ENCODE data around the gene RCHY1.
"Not testable (repeated sequence)": the region's sequence is repeated elsewhere in the genome, so short reads cannot be mapped to it uniquely, and the experiment has no call there.

Gene RCHY1

DNA sequence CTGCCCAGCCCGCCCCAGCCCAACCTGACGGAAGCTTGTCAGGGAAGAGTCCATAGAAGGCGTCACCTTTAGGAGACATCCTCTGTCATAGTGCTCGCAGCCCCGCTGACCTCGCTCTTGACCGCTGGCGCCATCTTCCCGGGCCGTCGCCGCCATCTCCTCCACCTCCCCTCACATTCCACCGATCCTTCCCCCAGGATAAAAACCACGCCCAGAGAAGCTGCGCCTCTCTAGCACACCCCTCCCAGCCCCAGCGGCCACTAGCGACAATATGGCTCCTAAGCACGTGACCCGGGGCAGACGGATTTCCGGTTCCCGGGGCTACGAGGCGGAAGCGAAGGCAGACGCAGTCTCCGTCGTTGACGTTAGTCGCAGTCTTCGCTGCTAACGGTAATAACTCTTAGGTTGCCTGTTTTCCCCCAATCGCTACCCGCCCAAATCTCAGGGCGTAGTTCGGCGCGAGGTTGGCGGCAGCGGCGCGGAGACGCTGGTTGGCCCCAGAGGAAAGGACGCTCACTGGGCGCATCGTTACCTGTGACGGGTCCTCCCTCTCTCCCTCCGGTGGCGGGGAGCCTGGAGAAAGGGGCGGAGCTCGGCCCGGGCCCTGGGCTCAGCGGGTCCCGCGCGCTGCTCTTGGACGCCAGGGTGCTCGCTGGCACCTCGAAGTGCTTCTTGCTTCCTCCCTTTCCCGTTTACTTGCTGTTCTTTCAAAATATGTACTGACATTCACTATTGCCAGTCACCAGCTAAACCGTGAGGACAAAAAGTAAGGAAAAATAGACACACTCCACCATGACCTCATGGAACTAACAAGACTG, at the start of gene RCHY1, which contains the start of gene THAP6:
Gene RCHY1, minus strand, starts transcription at position 273 of the 818 bp plus-strand sequence. Its CDS starts 117 bp downstream, at position 156.
Gene THAP6, plus strand, starts transcription at position 343 of the 818 bp plus-strand sequence. CDS start 980 bp downstream, outside the sequence.
- DNase-seq = peak; percentile 75 to 98 (median 93)

DNA sequence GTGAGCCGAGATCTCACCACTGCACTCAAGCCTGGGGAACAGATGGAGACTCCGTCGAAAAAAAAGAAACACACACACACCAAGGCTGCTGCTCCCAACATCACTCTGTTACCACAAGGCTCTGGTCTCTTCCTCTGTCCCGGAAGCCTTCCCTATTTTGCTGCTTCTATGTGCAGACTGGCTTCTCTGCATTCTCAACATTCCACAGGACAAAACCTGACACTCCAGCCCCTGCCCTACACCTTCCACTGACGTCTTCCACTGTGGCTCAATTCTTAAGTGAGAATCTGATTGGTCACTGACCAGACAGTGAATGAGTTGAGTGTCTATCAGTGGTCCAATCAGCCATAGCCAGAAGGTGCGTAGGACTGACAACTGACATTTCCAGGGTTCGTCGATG, 47.6 kb upstream of the RCHY1 start:
- no peak for DNase-seq

DNA sequence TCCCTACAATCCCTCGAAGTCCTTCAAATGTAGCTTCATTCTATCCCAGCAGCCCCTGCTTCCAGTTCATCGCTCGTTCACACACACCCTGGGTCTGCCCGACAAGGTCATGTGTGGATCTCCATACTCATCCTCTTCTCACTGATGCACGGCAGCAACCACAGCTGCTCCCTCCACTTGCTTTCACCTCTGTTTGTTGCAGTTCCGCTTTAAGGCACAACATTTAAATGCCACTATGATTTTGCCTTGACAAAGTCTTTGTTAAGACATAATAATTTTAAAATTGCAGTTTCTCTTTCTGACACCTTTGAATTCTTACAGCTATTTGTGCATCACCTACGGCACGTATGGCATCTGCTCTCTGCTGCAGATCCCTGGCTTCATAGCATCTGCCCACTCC, 43.5 kb upstream of the RCHY1 start:
- no peak for DNase-seq

DNA sequence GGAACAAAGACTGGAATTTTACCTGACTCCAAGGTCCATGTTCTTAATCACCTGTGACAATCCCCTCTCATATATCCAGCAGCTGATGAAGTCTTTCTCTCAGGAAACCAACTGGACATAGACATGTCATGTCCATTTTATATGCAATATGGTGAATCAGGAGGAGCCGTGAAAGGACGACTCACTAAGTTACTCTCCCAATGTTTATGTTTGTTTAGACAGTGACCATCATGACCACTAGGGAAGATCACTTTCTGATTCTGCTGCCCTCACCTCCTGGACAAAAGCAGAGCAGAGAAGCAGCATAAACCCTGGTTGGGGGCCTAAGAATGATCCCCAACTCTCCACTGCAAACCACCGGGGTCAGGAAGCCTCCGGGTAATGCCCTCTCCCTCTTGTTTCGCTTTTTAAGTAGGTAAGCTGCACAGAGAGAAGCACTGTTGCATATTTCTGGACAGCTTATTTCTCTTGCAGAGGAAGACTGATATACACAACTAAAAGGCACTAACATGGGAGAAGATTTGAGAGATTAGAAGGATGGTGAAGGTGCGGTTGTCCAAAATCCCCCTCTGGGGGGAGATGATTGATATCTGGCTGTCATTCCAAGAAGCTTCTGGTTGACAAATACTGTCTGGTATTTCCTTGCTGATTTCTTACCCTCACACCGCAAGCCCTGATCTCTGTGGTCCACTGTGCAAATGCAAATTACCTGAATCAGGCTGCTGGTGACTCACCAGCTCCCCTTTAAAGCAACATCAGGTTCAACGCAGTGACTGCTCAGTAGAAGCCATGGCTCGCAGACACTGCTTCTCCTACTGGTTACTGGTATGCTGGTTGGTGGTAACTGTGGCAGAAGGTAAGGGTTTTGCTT, 41.3 kb upstream of the RCHY1 start, which contains the start of gene ODAPH:
Gene ODAPH, plus strand, starts transcription at position 773 of the 871 bp plus-strand sequence. Its CDS starts 17 bp downstream, at position 790.
- no peak for DNase-seq

DNA sequence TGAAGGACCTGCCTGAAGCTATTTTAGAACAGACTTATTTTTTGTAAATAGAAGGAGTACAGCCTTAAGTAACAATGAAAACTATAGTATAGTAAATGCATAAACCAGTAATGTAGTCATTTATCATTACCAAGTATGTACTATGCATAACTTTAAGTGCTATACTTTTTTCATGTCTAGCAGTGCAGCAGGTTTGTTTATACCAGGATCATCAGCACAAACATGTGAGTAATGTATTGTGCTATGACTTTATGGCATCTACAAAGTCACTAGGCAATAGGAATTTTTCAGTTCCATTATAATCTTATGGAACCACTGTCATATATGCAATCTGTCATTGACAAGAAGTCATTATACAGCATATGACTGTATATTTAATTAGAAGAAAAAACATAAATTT, 38.2 kb upstream of the RCHY1 start:
- DNase-seq = no peak

DNA sequence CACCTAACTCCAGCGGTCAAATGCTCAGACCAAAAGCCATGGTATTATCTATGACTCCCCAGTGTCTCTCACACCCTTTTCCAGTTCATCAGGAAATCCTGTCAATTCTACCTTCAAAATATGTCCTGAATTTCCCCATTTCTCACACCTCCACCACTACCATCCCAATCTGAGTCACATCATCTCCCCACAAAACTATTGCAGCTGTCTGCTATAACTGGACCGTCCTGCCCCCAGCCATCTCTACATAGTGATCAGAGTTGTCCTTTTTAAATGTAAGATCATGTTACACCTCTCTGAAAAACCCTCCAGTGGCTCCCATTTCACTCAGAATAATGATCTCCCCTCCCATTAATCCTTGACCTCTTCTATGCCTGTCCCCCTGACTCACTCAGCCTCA, 34.8 kb upstream of the RCHY1 start:
- DNase-seq = no peak

DNA sequence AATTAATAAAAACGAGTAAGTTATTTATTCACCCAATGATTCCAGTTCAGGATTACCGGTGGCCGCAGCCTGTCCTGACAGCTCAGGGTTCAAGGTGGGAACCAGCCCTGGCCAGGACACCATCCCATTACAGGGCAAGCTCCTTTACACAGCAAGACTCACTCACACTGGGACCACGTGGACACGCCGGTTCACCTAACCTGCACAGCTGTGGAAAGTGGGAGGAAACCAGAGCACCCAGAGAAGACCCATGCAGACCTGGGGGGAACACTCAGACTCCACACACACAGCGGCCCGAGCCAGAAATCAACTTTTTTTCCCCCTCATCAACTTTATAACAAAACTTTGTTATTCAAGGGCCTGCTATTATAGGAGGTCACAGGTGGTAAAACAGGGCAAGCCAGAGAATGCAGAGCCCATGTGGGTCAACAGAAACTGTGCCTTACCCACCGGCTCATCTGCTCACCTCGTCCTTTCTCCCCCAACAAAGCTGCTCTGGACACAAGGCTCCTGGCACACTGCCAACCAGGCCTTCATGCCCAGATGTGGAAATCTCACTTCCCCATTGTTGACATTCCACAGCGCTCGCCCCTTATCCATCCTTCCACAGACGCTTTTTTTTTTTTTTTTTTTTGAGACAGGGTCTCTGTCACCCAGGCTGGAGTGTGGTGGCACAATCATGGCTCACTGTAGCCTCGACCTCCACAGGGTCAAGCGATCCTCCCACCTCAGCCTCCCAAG, 33.6 kb upstream of the RCHY1 start:
- peak in 8 of 58 donors; percentile 0 to 52 (median 2) for DNase-seq

DNA sequence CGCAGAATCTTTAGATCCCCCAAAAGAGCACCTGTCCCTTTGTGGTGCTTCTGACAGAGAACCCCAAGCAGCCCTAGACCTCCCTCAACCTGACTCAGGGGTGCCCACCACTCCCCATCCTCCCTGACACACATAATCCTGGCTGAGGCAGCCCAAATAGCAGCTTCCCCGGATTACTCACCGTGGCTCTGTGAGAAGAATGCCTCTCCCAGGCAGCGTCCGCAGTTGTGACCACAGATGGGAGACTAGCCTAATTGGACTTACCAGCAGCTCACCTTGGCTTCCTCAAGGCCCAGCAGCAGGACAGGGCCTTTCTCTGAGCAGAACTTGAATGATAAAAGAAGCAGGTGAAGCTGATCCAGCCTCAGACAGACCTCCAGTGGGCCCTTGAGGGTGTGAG, 31.3 kb upstream of the RCHY1 start:
- DNase-seq = no peak

DNA sequence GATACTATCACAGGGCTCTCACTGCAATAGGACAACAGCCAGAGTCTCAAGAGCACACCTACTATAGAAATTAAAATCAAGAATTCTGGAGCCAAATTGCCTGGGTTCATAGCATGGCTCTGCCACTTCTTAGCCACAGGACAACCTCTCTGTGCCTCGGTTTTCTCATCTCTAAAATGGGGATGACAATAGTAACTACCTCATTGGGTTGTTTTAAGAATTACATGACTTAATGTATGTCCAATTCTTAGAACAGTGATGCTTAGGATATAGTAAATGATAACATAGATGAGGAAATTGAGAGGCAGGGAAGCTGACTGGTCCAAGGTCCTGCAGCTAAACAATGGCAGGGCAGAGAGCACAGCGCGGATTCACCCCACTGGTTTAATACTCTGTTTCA, 30.7 kb upstream of the RCHY1 start:
- no peak for DNase-seq

DNA sequence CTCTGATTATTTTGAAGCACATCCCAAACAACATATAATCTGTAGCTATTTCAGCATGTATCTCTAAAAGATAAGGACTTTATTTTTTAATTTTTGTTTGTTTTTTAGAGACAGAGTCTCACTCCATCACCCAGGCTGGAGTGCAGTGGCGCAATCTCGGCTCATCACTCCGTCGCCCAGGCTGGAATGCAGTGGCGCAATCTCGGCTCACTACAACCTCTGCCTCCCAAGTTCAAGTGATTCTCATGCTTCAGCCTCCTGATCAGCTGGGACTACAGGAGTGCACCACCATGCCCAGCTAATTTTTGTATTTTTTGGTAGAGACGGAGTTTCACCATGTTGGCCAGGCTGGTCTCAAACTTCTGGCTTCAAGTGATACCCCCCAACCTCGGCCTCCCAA, 30.0 kb upstream of the RCHY1 start:
- not testable (repeated sequence) for DNase-seq

DNA sequence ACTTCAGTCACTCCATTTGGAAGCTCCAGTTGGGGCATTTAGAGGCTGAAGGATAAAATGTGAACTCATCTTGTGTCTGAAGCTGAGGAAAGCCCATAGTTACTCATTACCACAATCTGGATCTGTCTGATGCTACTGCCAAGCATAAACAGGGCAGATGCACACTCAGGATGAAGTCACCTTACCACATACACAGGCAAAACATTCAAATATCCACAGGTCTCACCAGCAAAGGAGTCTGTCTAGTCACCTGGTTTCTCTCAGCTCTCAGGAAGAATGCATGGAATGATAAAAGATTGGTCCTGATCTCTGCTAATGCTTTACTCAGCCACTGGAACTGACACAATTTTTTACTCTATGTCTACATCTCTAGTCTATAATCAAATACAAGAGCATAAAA, 28.6 kb upstream of the RCHY1 start:
- DNase-seq = no peak

DNA sequence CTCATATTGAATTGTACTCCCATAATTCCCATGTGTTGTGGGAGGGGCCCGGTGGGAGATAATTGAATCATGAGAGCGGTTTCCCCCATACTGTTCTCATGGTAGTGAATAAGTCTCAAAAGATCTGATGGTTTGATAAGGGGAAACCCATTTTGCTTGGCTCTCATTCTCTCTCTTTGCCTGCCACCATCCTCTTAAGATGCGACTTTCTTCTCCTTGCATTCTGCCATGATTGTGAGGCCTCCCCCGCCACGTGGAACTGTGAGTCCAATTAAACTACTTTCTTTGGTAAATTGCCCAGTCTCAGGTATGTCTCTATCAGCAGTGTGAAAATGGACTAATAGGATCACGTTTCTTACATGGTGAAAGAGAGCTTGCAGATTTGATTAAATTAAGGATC, 23.1 kb upstream of the RCHY1 start:
- not testable (repeated sequence) for DNase-seq

DNA sequence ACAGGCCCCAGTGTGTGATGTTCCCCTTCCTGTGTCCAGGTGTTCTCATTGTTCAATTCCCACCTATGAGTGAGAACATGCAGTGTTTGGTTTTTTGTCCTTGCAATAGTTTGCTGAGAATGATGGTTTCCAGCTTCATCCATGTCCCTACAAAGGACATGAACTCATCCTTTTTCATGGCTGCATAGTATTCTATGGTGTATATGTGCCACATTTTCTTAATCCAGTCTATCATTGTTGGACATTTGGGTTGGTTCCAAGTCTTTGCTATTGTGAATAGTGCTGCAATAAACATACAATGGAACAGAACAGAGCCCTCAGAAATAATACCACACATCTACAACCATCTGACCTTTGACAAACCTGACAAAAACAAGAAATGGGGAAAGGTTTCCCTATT, 19.7 kb upstream of the RCHY1 start:
- DNase-seq = not testable (repeated sequence)

DNA sequence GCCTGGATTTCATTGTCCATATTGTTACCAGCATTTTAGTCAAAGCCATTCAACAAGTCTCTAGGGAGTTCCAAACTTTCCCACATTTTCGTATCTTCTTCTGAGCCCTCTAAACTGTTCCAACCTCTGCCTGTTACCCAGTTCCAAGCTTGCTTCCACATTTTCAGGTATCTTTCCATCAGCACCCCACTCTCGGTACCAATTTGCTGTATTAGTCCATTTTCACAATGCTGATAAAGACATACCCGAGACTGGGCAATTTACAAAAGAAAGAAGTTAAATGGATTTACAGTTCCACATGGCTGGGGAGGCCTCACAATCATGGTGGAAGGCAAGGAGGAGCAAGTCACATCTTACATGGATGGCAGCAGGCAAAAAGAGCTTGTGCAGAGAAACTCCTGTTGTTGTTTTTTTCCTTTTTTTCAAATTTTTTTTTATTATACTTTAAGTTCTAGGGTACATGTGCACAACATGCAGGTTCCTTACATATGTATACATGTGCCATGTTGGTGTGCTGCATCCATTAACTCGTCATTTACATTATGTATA, 19.2 kb upstream of the RCHY1 start:
- not testable (repeated sequence) for DNase-seq

DNA sequence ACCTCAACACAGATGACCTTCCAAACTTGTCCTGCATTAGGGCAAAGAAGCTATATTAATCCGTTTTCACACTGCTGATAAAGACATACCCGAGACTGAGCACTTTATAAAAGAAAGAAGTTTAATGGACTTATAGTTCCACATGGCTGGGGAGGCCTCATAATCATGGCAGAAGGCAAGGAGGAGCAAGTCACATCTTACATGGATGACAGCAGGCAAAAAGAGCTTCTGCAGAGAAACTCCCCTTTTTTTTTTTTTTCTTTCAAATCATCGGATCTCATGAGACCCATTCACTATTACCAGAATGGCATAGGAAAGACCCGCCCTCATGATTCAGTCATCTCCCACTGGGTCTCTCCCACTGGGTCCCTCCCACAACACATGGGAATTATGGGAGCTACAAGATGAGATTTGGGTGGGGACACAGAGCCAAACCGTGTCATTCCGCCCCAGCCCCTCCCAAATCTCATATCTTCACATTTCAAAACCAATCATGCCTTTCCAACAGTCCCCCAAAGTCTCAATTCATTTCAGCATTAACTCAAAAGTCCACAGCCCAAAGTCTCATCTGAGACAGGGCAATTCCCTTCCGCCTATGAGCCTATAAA, 17.4 kb upstream of the RCHY1 start:
- DNase-seq = not testable (repeated sequence)

DNA sequence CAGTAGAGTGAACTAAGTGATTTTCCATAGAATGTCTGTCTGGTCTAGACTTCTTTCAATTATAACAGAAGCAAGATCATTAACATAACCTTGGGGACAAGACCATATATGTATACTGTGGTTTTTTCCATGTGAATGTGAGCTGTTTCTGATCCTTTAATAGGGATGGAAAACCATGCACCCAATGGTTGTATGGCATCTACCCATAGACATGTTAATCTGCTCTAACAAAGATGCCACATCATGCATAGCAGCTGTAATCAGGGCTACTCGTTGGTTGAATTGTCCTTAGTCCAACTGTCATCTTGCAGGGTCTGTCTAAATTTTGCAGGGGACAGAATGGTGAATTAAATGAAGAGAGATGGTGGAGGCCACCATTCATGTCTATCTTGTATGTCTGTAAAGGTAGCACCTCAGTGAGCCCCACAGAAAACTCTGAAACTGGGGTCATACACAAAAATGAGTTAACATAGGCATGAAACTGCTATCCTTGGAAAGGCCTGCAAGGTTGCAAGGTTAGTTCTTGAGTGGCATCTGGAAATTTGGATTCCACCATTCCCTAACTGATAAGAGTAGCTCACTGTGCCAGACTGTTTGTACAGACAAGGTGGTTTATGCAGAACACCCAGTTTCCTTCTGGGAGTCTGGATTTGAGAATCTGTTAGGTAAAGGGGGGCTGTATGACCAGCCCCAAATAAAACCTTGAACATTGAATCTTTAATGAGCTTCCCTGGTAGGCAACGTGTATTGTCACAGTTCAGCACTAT, 16.5 kb upstream of the RCHY1 start:
- DNase-seq = no peak

DNA sequence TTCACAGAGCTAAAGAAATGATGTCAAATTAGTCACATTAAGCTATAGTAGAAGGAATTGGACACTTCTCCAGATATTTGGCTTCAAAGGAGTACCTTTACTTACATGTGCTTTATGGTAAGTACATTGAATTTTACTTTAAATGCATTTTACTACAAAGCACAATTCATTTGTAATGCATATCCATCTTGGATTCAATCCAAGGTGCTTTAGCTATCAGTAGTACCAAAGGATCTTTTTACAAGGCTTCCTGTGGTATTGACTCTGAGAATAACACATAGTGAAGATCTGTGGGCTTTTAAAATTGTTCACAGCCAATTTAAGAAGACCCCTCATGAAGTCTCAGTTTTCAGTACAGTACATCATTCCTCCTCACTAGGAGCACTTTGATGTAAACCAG, 13.3 kb upstream of the RCHY1 start:
- no peak for DNase-seq

DNA sequence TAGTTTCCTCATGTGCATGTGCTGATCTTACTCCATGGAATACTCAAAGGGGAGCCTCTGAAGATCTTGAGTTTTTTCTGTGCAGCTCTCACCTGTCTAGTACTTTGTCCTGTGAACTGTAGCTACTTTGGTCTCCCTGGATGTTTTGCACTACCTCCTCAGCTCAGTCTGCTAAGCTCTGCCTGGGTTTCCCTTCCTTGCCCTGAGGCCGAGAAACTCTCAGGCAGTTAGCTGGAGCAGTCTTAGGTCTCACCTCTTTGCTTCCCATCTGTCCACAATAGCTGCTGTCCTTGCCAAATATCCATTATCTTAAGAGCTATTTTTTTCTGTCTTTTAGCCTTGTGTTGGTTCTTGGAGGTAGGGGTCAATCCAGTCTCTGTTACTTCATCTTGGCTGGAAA, 11.7 kb upstream of the RCHY1 start:
- DNase-seq = no peak

DNA sequence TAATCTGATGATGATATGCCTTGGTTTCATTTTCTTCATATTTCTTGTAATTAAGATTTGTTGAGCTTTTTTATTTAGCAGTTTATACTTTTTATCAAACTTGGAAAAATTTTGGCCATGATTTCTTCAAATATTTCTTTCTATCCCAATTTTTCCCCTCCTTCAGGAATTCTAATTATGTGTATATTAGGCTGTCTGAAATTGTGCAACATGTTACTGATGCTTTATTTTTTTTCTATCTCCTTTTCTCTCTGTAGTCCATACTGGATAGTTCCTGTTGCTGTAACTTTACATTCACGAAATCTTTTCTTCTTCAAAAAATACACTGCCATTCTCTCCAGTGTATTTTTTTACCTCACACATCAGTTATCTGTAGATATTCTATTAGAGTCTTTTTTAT, 10.9 kb upstream of the RCHY1 start:
- DNase-seq = no peak

DNA sequence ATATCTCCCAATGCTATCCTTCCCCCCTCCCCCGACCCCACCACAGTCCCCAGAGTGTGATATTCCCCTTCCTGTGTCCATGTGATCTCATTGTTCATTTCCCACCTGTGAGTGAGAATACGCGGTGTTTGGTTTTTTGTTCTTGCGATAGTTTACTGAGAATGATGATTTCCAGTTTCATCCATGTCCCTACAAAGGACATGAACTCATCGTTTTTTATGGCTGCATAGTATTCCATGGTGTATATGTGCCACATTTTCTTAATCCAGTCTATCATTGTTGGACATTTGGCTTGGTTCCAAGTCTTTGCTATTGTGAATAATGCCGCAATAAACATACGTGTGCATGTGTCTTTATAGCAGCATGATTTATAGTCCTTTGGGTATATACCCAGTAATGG, 5.2 kb upstream of the RCHY1 start:
- DNase-seq = not testable (repeated sequence)
